Vagina (tissue), 2 donors: ENCODE measurements around the gene CLIC5. TPM values are rescaled to one million over a fixed set of nuclear protein-coding genes. Genes with fewer than 3 reads are reported as not detected.

Source experiments
- DNase-seq, 2 donors: peaks; one replicate each; pipeline ENCODE4 v3.0.0-alpha.2; 2017; ENCODE audit errors: extremely low spot score in 2 of 2
- H3K27ac ChIP-seq: fragments of 200-600 bp; sonication (generic); one replicate; pipeline ENCODE4 v1.5.1; 2019
- H3K27me3 ChIP-seq: fragments of 200-600 bp; sonication (generic); one replicate; pipeline ENCODE4 v1.5.1; 2019
- H3K36me3 ChIP-seq, 2 donors: fragments of 200-600 bp; sonication (generic); one replicate each; pipeline ENCODE4 v1.5.1; 2017 to 2019
- H3K4me1 ChIP-seq: fragments of 200-600 bp; sonication (generic); one replicate; pipeline ENCODE4 v1.5.1; 2019
- H3K4me3 ChIP-seq, 2 donors: fragments of 200-600 bp; sonication (generic); 1 replicate in 1 of 2; 2 replicates in 1 of 2; pipeline ENCODE4 v1.5.1; 2016 to 2019
- H3K9me3 ChIP-seq: fragments of 200-600 bp; sonication (generic); one replicate; pipeline ENCODE4 v1.5.1; 2019
- CTCF ChIP-seq, 3 experiments: fragments of 450-650 bp in 2 of 3; fragments of 200-600 bp in 1 of 3; sonication (generic) in 1 of 3; IDR thresholded peaks; one replicate each; pipeline ENCODE4 v1.5.1; 2017 to 2019; ENCODE audit warnings: antibody characterized with exemption in 3 of 3, mild to moderate bottlenecking in 2 of 3, moderate library complexity in 2 of 3
- POLR2A ChIP-seq, 2 donors: fragments of 450-650 bp; IDR thresholded peaks; one replicate each; pipeline ENCODE4 v1.6.1; 2017; ENCODE audit warnings: antibody characterized with exemption in 2 of 2, mild to moderate bottlenecking in 2 of 2, moderate library complexity in 2 of 2
- POLR2AphosphoS5 ChIP-seq, 2 donors: sonication (generic); formaldehyde crosslinking; IDR thresholded peaks; one replicate each; pipeline ENCODE4 v1.9.0; 2017; ENCODE audit warnings: antibody characterized with exemption in 2 of 2, mild to moderate bottlenecking in 2 of 2, low read depth in 1 of 2; ENCODE audit not compliant: insufficient read depth in 1 of 2
- intact Hi-C: fragments of 100-400 bp; cut with DNase I; formaldehyde crosslinking; loops from one replicate; pipeline ENCODE4 v1.15.1; 2023
- total RNA-seq: library from RNA; depleted of rRNA; stranded (reverse); fragments of >200 nt; gene quantifications from one replicate; pipeline ENCODE4 v1.2.3, GENCODE V29; 2016

Gene CLIC5
- total RNA-seq, 1 donor from 2014 or later: 3.4 TPM

- no peaks in the 10 kb centered on the region for H3K36me3 ChIP-seq
- no peaks in the 10 kb centered on the region for H3K4me1 ChIP-seq
- DNase-seq: peak in 1 of 2 donors; percentile 37
- no peaks in the 10 kb centered on the region for H3K27me3 ChIP-seq
- H3K9me3 ChIP-seq: no peaks in the 10 kb centered on the region
- intact Hi-C loops: loop anchor here (10.0 kb wide), 1 partner anchor 191 kb away; no protein-coding TSS in a partner anchor
- TF ChIP-seq POLR2AphosphoS5 (IDR thresholded peaks at IDR 0.05; ENCODE audit: insufficient read depth in 1 of 2, low read depth in 1 of 2) (no peak), POLR2A (IDR thresholded peaks at IDR 0.05) (no peak), CTCF (IDR thresholded peaks at IDR 0.05) (no peak)
- H3K27ac ChIP-seq: no peak overlapping the region
- H3K4me3 ChIP-seq: no peak overlapping the region
Observed at GRCh38 chr6:45915780-45916468, 99.7 kb downstream of the CLIC5 start.

- Histone ChIP-seq H3K36me3 (no peaks in the 10 kb centered on the region), H3K27ac (no peak overlapping the region), H3K4me3 (no peak overlapping the region), H3K27me3 (no peaks in the 10 kb centered on the region), H3K9me3 (no peaks in the 10 kb centered on the region), H3K4me1 (no peaks in the 10 kb centered on the region)
- intact Hi-C loops: loop anchor here (10.0 kb wide), 1 partner anchor 187 kb away; no protein-coding TSS in a partner anchor
- no peak for TF ChIP-seq POLR2A (IDR thresholded peaks at IDR 0.05)
- TF ChIP-seq POLR2AphosphoS5 (IDR thresholded peaks at IDR 0.05; ENCODE audit: insufficient read depth in 1 of 2, low read depth in 1 of 2): no peak
- no peak for TF ChIP-seq CTCF (IDR thresholded peaks at IDR 0.05)
- no peak for DNase-seq
Observed at GRCh38 chr6:45911691-45912090, 104.0 kb downstream of the CLIC5 start.

GRCh38 chr6:45903959-45904358 lies 111.7 kb downstream of the CLIC5 start:
- H3K4me3 ChIP-seq: no peak overlapping the region
- DNase-seq: no peak
- H3K27ac ChIP-seq: no peak overlapping the region
- intact Hi-C loops: no loop called here
- H3K4me1 ChIP-seq: no peaks in the 10 kb centered on the region
- no peaks in the 10 kb centered on the region for H3K9me3 ChIP-seq
- TF ChIP-seq POLR2A (IDR thresholded peaks at IDR 0.05) (no peak), POLR2AphosphoS5 (IDR thresholded peaks at IDR 0.05; ENCODE audit: insufficient read depth in 1 of 2, low read depth in 1 of 2) (no peak), CTCF (IDR thresholded peaks at IDR 0.05) (no peak)
- H3K27me3 ChIP-seq: no peaks in the 10 kb centered on the region
- H3K36me3 ChIP-seq: no peaks in the 10 kb centered on the region

GRCh38 chr6:45902984-45903383 lies 112.7 kb downstream of the CLIC5 start:
- H3K4me3 ChIP-seq: no peak overlapping the region
- no peaks in the 10 kb centered on the region for H3K9me3 ChIP-seq
- no peaks in the 10 kb centered on the region for H3K36me3 ChIP-seq
- intact Hi-C loops: no loop called here
- no peak for TF ChIP-seq POLR2A (IDR thresholded peaks at IDR 0.05)
- no peak for TF ChIP-seq POLR2AphosphoS5 (IDR thresholded peaks at IDR 0.05; ENCODE audit: insufficient read depth in 1 of 2, low read depth in 1 of 2)
- H3K4me1 ChIP-seq: no peaks in the 10 kb centered on the region
- H3K27ac ChIP-seq: no peak overlapping the region
- DNase-seq: no peak
- H3K27me3 ChIP-seq: no peaks in the 10 kb centered on the region

- Histone ChIP-seq H3K4me3 (no peak overlapping the region), H3K27me3 (no peaks in the 10 kb centered on the region), H3K27ac (no peak overlapping the region), H3K4me1 (no peaks in the 10 kb centered on the region), H3K9me3 (no peaks in the 10 kb centered on the region), H3K36me3 (no peaks in the 10 kb centered on the region)
- no peak for TF ChIP-seq POLR2A (IDR thresholded peaks at IDR 0.05)
- TF ChIP-seq POLR2AphosphoS5 (IDR thresholded peaks at IDR 0.05; ENCODE audit: insufficient read depth in 1 of 2, low read depth in 1 of 2): no peak
- no peak for TF ChIP-seq CTCF (IDR thresholded peaks at IDR 0.05)
- intact Hi-C loops: no loop called here
- no peak for DNase-seq
Observed at GRCh38 chr6:45901767-45902650, 113.7 kb downstream of the CLIC5 start.
